ENCODE data around the gene BEAN1.

BEAN1 gene

DNA sequence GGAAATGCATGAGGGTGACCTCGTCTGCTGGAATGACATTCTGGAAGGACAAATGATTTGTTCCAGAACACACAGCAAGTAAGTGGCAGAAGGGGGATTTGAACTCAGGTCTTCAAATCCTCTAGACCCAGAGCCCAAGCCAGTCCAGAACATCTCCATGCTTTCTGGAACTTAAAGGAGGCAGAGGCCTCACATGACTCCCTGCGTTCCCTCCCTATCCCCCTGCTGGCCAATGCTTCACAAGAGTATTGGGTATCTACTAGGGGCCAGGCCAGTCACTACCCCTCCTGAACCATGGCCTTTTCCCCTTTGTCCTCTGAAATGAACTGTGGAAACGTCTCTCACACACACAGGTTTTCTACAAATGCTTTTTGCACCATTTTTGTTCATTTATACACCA is 7.6 kb upstream of the BEAN1 start:
- no peak for DNase-seq (ENCODE audit: low spot score)

DNA sequence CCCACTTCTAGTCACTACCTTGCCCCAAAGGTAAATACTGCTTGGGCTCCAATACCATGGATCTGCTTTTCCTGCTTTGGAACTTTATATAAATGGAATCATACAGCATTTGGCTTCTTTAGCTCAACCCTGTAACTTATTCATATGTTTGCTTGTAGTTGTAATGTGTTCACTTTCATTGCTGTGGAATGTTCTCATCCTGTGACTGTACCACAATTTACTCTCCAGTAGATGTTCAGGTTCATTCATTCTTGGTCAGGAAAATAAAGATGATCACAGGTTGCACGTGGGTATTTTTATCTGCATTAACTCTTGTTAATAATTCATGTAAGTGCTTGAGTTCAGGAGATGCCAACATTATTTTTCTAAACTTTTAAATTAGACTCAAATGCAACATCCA is 6.7 kb upstream of the BEAN1 start:
- no peak for DNase-seq (ENCODE audit: low spot score)

DNA sequence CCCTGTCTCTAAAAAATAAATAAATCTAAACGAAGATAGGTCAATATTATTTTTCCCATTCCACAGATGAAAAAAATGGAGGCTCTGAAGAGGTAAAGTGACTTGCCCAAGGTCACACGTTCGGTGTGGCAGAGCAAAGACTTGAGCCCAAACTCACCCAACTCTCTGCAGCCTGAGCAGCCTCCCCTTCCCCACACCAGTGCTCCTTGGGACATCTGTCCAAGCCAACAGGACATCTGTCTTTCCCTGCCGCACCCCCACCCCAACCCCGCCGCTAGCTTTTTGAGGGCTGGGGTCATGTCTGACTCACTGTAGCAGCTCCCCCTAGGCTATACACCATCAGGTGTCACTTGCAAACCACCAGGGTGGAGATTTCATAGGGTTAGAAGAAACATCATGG is 5.2 kb upstream of the BEAN1 start:
- DNase-seq (ENCODE audit: low spot score) = no peak

GRCh38 chr16:66422366-66422765 is 4.7 kb upstream of the BEAN1 start:
- DNase-seq (ENCODE audit: low spot score) = no peak

GRCh38 chr16:66423177-66423576 is 3.9 kb upstream of the BEAN1 start:
- DNase-seq (ENCODE audit: low spot score) = no peak

- DNase-seq (ENCODE audit: low spot score) = no peak
These were observed 1.4 kb upstream of the BEAN1 start for GRCh38 chr16:66425651-66426050.

DNA sequence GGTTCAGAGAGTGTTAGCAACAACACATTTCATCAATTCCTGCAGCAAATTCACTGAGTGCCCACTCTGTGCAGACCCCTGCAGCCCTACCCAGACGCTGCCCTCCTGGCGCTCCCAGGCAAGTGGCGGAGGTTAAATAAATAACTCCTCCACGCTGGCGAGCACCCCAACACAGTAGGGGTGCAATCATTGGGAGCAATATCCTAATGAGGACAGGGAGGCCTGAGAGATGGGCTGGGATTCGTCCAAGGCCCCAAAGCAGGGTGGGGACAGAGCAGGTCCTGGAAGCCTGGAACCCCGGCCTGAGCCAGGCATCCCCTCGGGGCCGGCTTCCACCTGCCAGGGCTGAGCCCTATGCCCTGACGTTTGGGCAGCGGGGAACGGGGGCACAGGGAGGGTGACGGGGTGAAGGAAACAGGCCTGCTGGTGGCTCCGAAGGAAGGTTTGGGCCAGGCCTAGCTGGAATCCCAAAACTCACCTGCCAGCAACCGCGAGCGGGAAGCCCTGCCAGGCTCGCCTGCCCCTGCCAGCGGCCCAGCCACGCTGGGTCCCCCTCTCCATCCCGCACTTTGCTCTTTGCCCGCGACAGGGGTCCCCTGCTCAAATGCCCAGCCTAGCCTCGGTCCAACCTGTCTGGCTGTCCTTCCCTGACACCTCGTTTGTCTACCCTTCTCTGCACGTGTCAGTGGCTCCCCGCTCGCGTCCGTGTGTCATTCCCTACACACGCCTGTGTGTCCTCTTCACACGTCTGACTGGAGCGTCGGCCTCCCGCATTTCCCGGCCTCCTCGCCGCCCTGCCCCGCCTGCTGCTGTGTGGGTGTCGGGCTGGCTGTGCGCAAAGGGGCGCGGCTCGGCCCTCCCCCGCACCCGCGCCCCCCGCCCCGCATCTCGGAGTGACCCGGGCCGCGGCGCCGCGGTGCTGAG is 721 bp upstream of the BEAN1 start:
- DNase-seq (ENCODE audit: low spot score) = no peak

GRCh38 chr16:66427871-66428681 is 981 bp downstream of the BEAN1 start:
- DNase-seq (ENCODE audit: low spot score) = no peak

DNA sequence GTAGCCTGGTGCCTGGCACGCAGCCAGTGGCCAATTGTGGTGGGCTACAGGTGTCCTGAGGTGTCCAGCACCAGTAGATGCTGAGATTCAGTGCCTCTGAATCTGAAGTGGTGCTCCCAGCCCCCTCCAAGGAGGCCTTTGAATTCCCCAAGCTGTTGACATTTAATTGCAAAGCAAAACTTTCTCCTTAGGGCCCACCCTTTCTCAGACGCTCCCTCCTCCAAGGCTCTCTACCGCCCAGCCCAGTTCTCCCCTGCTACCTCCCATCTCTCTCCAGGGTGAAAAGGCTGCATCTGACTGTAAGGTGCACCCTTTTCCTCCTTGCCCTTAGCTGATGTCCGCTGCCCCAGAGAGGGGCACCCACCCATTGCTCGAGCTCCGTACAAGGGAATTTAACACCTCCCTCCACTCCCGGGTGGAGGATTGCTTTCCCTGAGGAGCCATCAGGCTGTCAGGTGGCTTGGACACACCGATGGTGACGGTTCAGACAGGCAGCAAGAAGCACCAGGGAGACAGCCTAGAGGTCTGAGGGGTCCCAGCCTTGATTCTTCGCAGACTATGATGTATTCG is 1.7 kb downstream of the BEAN1 start:
- no peak for DNase-seq (ENCODE audit: low spot score)

DNA sequence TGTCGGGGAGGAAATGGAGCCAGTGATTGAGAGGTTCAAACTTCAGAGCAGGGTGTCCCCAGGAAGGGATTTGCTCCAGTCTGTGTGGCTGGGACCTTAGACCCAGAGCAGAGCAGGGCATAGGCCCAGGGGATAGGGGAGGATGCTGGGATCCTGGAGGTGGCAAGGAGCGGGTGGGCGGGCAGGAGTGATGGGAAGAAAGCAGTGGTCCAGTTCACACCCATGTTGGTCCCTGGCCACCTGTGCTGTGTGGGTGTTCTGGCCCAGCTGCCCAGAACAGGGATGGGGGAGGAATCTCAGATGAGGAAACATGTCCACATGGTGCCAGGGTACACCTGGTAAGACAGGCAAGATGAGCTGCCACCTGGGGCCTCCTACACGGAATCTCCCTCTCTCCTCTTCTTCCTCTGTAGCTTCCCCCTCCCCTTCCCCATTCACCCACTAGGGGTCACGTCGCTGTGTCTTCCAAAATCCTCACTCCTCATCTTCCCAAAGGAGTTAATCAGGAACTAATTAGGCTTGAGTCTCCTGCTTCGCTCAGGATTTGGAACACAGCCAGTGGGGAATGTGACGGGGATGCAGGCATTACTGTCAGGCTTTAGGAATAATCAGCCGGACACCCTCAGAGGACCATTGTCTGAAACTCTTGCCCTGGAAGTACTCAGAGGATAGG is 2.3 kb downstream of the BEAN1 start:
- no peak for DNase-seq (ENCODE audit: low spot score)

DNA sequence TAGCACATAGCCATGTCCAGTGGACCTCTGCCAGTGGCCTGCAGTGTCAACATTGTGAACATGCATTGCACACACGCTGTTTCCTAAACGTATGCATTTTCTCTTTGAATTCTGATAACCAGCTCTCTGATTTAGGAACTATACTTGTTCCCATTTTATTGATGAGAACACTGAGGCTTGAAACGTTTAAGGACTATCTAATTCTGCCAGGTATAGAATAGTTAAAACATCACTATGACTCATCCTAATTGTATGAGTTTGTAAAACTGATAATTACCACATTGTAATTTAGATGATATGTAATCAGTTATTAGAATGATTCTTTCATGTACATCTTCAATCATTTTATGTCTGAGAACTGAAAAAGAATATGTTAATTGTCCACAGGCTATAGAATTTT is 3.1 kb downstream of the BEAN1 start:
- no peak for DNase-seq (ENCODE audit: low spot score)

- no peak for DNase-seq (ENCODE audit: low spot score)
These were observed 4.7 kb downstream of the BEAN1 start for GRCh38 chr16:66431760-66432159.

DNA sequence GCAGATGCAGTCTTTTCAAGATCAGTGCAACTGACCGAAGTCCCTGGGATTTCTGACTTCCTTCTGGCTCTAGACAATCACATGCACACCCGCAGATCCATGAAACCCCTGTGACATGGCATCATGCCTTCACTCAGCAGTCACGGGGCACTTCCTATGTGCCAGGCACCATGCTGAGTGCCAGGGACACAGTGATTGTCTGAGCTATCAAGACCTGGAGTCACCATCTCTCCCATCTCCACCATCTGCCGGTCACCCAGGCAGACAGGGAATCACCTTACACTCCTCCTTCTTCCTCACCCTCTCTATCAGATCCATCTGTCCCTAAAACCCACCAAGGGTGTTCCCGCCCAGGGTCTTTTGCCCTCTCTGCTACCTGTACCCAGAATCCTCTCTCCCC is 5.3 kb downstream of the BEAN1 start:
- no peak for DNase-seq (ENCODE audit: low spot score)

GRCh38 chr16:66434619-66435430 is 7.7 kb downstream of the BEAN1 start:
- DNase-seq (ENCODE audit: low spot score) = no peak

- no peak for DNase-seq (ENCODE audit: low spot score)
These were observed 8.8 kb downstream of the BEAN1 start for GRCh38 chr16:66435896-66436295.

GRCh38 chr16:66437391-66437945 is 10.4 kb downstream of the BEAN1 start:
- DNase-seq (ENCODE audit: low spot score) = no peak

GRCh38 chr16:66438536-66438935 is 11.4 kb downstream of the BEAN1 start:
- no peak for DNase-seq (ENCODE audit: low spot score)

DNA sequence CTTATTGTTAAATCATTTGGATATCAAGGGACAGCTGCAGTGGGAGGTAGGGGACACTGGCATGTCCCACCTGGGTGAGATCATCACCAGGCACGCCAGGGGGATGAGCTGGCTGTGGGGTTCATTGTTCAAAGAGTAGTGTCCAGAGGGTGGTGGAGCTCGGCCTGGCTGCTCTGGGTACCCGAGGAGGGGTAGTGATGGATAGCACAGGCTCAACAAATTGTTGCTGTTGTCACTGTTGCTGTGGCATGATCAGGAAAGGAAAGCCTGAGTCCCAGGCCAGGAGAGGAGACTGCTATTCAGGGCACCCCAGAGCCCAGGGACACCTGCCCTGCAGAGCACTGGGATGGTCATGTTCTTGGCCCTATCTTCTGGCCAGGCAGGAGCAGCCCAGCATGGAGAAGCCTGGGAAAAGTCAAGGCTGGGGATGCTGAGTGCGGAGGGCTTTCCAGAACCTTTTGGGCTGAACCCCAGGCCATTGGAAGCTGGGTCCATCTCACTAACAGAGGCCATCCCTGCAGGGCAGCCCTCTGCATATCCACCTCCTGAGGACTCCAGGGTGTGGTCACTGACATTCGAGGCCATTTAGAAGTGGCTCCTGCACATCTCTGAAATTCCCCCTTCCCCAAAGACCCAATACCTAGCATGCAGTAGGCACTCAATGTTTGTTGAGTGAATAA is 12.1 kb downstream of the BEAN1 start:
- no peak for DNase-seq (ENCODE audit: low spot score)

GRCh38 chr16:66440271-66440802 is 13.2 kb downstream of the BEAN1 start:
- DNase-seq (ENCODE audit: low spot score) = no peak

- DNase-seq (ENCODE audit: low spot score) = no peak
These were observed 13.9 kb downstream of the BEAN1 start for GRCh38 chr16:66440970-66441369.

Data from CD4-positive, alpha-beta T cell treated with Interleukin-15 for 4 hours (primary cell).